Panc1 (cell line): ENCODE data around the gene ZNF107.

Experiments
- POLR2AphosphoS5 ChIP-seq: IDR thresholded peaks from 2 replicates; pipeline ENCODE4 v1.6.1; 2012; ENCODE audit warnings: mild to moderate bottlenecking, low read depth, low read length, moderate library complexity
- TF ChIP-seq, protein P1 (sequence below), 2 experiments: IDR thresholded peaks; 2 replicates each; pipeline ENCODE4 v1.6.1; 2011 to 2012; ENCODE audit warnings: low read depth in 2 of 2, control low read depth in 1 of 2, low read length in 1 of 2, mild to moderate bottlenecking in 1 of 2, moderate library complexity in 1 of 2; ENCODE audit not compliant: insufficient read depth in 1 of 2
- TF ChIP-seq, protein P2 (sequence below): fragments of 450-650 bp; IDR thresholded peaks from 2 replicates; pipeline ENCODE4 v1.5.1; 2017; ENCODE audit warnings: mild to moderate bottlenecking

DNA sequence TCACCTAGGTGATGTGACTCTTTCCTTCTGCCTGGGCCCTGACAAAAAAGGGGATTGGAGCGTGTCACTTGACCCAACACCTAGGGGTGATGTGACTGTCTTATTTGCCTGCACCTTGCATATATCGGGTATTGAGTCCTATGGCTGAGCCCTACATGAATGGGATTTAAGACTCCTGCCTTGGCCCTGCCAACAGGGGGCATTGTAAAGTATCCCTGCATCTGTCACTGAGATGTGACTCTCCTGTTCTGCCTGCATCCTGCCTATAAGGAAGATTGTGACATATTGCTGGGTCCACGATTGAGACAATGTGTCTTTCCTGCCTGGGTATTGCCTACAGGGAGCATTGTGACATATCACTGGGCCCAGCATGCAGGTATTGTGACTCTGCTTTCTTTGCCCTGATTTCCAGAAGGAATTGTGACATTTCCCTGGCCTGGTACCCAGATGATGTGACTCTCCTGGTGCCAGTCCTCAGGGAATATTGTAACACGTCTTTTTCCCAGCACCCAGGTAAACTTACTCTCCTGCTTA, 14.2 kb upstream of the ZNF107 start:
- TF ChIP-seq POLR2AphosphoS5: no peak
- TF ChIP-seq, protein P1, sequence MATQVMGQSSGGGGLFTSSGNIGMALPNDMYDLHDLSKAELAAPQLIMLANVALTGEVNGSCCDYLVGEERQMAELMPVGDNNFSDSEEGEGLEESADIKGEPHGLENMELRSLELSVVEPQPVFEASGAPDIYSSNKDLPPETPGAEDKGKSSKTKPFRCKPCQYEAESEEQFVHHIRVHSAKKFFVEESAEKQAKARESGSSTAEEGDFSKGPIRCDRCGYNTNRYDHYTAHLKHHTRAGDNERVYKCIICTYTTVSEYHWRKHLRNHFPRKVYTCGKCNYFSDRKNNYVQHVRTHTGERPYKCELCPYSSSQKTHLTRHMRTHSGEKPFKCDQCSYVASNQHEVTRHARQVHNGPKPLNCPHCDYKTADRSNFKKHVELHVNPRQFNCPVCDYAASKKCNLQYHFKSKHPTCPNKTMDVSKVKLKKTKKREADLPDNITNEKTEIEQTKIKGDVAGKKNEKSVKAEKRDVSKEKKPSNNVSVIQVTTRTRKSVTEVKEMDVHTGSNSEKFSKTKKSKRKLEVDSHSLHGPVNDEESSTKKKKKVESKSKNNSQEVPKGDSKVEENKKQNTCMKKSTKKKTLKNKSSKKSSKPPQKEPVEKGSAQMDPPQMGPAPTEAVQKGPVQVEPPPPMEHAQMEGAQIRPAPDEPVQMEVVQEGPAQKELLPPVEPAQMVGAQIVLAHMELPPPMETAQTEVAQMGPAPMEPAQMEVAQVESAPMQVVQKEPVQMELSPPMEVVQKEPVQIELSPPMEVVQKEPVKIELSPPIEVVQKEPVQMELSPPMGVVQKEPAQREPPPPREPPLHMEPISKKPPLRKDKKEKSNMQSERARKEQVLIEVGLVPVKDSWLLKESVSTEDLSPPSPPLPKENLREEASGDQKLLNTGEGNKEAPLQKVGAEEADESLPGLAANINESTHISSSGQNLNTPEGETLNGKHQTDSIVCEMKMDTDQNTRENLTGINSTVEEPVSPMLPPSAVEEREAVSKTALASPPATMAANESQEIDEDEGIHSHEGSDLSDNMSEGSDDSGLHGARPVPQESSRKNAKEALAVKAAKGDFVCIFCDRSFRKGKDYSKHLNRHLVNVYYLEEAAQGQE (IDR thresholded peaks at IDR 0.05; ENCODE audit: insufficient read depth in 1 of 2, low read depth in 2 of 2, low read length in 1 of 2): no peak
- TF ChIP-seq, protein P2, sequence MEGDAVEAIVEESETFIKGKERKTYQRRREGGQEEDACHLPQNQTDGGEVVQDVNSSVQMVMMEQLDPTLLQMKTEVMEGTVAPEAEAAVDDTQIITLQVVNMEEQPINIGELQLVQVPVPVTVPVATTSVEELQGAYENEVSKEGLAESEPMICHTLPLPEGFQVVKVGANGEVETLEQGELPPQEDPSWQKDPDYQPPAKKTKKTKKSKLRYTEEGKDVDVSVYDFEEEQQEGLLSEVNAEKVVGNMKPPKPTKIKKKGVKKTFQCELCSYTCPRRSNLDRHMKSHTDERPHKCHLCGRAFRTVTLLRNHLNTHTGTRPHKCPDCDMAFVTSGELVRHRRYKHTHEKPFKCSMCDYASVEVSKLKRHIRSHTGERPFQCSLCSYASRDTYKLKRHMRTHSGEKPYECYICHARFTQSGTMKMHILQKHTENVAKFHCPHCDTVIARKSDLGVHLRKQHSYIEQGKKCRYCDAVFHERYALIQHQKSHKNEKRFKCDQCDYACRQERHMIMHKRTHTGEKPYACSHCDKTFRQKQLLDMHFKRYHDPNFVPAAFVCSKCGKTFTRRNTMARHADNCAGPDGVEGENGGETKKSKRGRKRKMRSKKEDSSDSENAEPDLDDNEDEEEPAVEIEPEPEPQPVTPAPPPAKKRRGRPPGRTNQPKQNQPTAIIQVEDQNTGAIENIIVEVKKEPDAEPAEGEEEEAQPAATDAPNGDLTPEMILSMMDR: peak; percentile 20; the same call in 1 of the 2 replicates
